ENCODE measurements around the gene STX1B. TPM values are rescaled to one million over a fixed set of nuclear protein-coding genes. Genes with fewer than 3 reads are reported as not detected.
"Not testable (repeated sequence)": the region's sequence is repeated elsewhere in the genome, so short reads cannot be mapped to it uniquely, and the experiment has no call there.

Gene STX1B
- total RNA-seq, 1 donor from 2014 or later: 0.40 TPM

DNA sequence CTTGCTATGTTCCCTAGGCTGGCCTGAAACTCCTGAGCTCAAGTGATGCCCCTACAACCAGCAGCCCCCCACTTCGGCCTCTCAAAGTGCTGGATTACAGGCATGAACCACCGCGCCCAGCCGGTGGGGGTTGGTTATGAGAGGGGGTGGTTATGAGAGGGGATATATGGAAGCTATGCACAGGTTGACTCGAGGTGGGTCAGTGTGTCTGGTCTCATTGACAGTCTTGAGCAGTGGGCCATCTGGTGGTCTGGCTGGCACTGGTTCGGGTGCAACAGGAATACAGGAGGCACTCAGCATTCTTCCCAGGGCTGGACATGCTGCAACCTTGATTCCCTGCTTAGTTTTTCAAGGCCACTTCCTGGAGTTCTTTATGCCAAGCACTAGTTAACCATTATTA is 5.6 kb upstream of the STX1B start:
- DNase-seq (ENCODE audit: low read depth in 2 of 2): peak in 1 of 2 donors; percentile 11

DNA sequence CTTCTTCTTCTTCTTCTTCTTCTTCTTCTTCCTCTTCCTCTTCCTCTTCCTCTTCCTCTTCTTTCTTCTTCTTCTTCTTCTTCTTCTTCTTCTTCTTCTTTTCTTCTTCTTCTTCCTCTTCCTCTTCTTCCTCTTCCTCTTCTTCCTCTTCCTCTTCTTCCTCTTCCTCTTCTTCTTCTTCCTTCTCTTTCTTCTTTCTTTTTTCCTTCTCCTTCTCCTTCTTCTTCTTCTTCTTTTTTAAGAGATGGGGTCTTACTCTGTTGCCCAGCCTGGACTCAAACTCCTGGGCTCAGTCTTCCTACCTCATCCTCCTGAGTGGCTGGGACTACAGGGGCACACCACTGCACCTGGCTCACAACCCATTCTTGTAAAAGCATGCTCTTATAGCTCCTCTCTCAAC is 2.9 kb upstream of the STX1B start:
- DNase-seq (ENCODE audit: low read depth in 2 of 2): not testable (repeated sequence)

DNA sequence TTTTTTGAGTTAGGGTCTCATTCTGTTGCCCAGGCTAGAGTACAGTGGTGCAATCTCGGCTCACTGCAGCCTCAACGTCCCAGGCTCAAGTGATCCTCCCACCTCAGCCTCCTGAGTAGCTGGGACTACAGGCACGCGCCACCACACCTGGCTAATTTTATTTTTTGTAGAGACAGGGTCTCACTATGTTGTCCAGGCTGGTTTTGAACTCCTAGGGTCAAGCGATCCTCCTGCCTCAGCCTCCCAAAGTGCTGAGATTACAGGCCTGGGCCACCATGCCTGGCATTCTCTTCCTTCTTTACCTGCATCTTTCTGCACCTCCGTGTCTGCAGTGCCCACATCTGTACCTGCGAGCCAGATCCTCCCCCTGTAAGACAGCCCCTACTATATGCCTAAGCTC is 1.4 kb upstream of the STX1B start:
- not testable (repeated sequence) for DNase-seq (ENCODE audit: low read depth in 2 of 2)

DNA sequence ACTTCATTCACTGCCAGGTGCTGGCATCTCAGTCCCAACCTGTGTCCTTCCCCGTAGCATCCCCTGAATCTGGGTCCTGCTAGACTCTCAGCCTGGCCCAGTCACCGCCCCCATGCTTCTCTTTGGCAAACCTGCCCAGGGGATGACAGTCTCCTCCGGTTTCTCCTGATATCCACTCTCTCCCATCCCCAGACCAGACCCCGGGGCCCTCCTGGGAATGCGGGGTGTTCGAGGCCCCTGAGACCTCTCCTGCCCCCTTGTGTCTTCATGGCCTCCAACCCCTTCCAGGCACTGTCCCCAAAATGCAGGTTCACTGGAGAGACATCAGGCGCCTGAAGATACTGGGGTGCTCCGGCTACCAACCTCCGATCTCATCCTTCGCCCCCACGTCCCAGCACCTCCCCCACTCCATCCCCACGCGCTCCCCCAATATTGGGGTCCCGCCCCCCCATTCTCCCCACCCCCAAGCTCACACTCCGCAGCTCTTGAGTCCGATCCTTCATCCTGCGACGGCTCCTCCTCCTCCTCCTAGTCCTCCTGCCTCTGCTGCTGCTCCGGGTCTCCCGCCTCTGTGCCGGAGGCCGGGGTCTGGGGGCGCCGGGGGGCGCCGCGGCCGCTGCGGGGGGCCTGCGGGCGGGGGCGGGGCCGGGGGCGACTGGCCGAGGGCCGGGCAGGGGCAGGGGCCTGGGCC is 399 bp downstream of the STX1B start:
- no peak for DNase-seq (ENCODE audit: low read depth in 2 of 2)

DNA sequence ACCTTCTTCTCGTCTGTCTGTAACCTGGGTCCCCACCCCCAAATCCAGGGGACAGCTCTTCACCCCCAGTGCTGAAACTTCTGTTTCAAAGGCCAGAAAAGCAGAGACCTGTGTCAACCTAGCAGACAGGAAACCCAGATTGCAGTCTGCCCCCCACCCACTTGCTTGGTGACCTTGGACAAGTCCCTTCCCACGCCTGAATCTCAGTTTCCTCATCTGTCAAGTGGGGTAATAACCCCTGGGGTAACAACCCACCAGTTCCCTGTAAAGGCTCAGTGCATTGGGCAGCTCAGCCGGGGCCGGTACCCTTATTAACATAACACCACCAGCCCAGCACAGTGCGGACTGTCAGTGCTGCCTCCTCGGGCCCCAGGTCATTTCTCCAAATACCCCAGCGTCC is 1.3 kb downstream of the STX1B start:
- no peak for DNase-seq (ENCODE audit: low read depth in 2 of 2)

DNA sequence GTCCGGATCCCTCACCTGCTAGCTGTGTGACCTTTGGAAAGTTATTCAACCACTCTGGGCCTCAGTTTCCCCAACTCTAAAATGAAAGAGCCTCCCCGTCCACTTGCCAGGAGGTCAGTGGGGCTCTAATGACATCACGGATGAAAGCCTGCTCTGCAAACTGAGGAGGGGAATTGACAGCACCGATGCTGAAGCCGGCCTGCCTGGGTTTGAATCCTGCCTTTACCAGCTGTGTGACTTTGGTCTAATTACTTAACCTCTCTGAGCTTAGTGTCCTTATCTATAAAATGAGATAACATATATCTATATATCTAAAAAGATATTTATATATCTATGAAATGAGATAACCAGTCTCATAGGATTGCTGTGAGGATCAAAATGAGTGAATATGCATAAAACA is 1.9 kb downstream of the STX1B start:
- no peak for DNase-seq (ENCODE audit: low read depth in 2 of 2)

DNA sequence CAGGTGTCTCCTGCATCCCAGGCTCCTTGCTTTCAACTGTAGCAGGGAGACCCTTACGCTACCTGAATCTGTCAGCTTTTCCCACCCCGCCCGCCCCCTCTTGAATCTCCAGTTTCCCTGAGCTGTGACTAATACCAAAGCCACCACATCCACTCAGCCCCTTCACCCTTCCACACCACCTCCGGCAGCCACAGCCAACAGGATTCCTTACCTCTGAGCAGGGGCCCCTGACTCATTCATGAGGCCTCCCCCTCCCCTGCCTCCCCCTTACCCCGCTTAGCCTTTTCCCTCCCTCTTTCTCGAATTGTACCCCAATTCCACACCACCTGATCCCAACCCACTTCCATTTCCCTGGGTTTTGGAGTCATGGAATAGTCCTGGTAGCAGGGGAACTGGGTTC is 2.3 kb downstream of the STX1B start:
- no peak for DNase-seq (ENCODE audit: low read depth in 2 of 2)

DNA sequence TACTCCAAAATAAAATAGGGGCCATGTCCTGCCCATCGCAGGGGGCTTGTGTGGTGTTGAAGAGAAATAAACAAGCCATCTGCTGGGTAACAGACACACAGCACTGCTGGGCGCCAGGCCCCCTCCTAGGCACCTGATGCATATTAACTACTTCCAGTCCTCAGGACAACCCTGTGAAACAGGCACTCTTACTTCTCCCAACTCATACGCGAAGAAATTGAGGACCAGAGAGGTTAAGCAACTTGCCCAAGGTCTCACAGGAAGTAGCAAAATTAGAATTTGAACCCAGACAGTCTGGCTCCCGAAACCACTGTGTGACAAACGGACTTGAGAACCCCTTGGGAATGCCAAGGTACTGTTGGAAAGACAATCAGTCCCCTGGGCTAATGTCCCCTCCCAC is 2.8 kb downstream of the STX1B start:
- no peak for DNase-seq (ENCODE audit: low read depth in 2 of 2)

DNA sequence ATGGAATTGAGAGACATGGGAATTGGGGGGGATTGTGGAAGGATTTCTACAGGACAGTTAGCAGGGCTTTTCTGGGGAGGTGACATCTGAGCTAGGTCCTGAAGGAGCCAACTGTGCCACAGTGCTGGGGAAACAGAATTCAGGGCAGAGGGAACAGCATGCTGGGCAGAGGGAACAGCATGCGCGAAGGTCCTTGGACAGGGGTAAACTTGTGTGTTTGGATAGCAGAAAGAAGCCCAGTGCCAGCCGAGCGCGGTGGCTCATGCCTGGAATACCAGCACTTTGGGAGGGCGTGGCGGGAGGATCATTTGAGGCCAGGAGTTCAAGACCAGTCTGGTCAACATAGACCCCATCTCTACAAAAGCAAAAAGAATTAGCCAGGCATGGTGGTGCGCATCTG is 3.8 kb downstream of the STX1B start:
- DNase-seq (ENCODE audit: low read depth in 2 of 2): no peak

DNA sequence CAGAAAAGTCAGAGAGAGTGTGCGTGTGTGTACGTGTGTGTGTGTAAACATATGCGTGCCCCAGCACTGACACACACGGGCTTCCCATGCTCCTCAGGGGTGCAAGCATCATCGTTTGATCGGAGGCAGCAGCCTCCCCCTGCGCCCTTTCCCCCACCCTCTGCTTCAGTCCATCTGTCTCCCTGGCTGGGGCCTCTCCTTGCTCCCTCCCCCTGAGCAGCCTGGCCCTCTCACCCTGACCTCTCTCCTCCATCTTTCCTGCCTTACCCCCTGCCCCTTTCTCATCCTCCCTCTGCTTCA is 4.4 kb downstream of the STX1B start:
- DNase-seq (ENCODE audit: low read depth in 2 of 2): no peak

DNA sequence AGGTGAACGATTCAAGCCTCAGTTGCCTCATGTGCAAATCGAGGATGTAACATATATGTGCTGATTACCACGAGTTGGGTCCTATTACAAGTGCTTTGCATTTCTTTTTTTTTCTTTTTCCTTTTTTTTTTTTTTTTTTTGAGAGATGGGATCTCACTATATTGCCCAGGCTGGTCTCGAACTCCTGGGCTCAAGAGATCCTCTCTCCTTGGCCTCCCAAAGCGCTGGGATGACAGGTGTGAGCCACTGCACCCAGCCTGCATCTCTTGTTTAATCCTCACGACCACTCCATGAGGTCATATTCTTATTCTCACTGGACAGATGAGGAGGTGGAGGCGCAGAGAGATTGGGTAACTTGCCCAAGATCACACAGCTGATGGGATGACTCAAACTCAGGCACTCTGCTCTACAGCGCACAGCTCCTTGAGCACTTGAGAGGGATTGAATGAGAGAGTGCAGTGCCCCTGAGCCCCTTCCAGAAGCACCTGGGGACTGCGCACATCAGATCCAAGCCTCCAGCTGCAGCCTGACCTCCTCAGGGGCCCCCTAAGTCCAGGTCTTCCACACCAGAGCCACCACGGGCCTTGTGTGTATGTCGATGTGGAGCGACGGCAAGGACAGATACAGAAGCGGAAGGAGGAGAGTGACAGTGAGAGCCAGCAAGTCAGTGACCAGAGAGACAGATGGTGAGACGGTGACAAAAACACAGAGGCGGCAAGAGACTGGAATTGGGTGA is 4.9 kb downstream of the STX1B start:
- DNase-seq (ENCODE audit: low read depth in 2 of 2): no peak

DNA sequence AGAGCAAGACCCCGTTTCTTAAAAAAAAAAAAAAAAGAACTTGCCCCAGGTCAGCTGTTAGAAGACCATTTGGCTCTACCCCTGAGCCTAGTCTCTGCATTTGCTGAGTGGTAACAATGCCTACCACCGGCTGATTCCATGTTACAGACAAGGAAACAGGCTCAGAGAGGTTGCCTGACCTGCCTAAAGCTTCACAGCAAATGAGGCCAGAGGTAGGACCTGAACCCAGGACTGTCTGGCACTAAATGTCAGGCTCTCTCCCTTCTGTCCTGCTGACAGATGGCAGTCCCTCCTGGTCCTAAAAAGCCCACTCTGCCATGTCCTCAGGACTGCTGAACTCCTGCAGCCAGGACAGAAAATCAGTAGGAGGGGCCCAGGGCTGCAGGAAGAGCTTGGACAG is 5.8 kb downstream of the STX1B start:
- DNase-seq (ENCODE audit: low read depth in 2 of 2): no peak

DNA sequence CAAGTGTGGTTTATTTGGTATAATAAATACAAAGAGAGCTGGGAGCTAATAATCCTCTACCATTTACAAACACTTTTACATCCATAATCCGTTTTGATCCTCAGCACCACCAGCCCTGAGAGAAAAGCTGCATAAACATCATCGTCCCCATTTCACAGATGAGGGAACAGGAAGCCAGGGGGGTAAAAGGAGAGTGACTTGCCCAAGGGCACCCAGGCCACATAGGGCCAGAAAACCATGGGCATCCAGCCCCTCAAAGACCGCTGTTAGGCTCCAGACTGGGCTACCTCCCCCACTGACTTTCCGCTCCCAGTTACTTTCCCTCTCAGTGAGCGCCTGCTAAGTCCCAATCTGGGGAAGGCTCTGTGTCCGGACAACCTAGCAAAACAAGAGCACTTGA is 6.7 kb downstream of the STX1B start:
- DNase-seq (ENCODE audit: low read depth in 2 of 2): no peak

DNA sequence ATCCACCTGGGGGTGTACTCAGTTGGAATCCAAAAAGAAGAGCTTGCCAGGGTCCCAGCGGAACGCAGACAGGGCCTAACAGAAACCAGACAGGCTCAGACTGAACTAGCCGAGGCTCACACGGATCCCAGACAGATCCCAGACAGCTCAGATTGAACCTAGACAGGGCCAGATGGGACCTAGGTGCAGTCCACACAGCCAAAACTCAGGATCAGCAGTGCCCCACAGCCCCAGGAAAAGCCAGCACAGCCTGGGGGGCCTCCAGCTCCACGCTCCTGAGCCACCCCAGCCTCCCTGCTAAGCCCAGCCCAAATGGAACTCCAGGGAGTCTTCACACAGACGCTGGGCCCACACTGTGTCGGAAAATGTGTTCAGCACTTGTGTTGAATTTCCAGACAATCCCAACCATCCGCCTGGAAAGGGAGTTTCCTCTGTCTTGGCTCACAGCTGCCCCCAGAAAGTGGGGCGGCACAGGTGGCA is 7.5 kb downstream of the STX1B start:
- DNase-seq (ENCODE audit: low read depth in 2 of 2): no peak

DNA sequence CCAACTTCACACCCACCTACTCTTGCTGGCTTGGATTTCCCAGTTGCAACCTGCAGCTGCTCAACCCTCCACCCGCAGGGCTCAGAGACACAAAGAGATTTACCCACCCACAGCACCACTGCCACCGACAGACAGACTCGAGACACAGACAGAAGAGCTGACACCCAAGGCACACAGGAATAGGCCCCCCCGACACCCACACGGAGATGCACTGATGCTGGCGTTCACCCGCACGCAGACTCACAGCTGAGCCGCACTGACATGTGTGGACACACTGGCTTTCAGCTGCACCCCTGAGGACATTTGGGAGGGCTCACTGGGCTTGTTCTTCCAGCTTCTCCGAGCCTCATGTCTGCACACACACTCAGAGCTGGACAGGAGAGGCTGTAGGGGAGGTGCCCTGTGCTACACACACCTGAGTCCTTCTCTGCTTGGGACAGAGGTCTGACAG is 8.2 kb downstream of the STX1B start:
- no peak for DNase-seq (ENCODE audit: low read depth in 2 of 2)

DNA sequence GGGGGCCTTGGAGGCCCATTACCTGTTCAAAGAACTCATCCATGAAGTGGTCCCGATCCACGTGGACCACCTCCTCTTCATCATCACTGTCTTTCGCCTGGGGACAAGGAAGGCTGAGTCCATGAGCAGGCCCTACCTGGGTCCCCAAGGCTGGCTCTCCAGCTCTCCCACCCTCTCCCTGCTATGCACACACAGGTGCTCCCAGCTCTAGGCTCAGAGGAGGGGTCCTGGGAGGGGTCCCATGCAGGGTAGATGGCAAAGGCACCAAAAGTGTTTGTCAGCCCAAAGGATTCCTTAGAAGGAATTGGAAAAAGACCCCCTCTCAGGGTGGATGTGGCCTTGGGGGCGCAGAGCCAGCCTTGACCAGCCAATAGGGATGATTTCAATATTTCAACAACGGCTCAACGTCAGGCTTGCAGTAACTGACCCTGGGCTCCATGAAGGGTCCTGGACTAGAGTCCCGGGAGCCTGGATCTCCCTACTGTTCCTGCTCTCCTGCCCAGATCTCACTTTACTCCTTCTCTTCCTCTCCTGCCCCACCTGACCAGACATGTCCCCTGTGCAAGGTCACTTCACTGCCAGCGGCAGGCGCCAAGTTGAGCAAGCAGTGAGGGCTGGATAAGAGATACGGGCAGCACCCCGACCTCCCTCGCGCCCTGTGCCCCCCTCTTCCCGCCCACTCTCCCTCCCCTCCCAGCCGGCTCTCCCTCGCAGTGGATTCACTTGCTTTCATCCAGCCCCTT is 8.8 kb downstream of the STX1B start:
- no peak for DNase-seq (ENCODE audit: low read depth in 2 of 2)

DNA sequence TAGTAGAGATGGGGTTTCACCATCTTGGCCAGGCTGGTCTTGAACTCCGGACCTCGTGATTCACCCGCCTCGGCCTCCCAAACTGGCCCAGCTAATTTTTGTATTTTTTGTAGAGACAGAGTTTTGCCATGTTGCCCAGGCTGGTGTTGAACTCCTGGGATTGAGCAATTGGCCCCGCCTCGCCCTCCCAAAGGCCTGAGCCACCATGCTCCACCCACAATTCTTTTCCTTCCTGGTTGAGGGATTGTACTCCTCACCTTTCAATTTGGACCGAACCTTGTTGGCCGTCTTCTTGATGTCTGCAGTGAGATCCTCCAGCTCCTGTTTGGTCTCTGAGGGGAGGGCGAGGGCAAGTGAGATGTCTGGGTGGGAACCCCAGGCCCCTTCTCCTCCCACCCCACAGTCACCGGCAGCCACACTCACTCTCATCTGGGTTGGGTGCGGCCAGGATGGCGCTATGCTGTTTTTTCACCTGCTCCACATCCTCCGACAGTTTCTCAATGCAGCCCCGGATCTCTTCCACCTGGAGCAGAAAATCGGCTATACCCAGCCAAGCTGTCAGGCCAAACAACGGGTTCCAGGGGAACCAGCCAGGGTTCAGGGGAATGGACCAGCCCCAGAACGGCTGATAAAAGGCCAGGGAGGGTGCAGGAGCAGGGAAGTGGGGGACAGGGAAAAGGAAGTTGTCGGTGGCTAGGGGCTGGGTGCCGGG is 9.6 kb downstream of the STX1B start:
- no peak for DNase-seq (ENCODE audit: low read depth in 2 of 2)

DNA sequence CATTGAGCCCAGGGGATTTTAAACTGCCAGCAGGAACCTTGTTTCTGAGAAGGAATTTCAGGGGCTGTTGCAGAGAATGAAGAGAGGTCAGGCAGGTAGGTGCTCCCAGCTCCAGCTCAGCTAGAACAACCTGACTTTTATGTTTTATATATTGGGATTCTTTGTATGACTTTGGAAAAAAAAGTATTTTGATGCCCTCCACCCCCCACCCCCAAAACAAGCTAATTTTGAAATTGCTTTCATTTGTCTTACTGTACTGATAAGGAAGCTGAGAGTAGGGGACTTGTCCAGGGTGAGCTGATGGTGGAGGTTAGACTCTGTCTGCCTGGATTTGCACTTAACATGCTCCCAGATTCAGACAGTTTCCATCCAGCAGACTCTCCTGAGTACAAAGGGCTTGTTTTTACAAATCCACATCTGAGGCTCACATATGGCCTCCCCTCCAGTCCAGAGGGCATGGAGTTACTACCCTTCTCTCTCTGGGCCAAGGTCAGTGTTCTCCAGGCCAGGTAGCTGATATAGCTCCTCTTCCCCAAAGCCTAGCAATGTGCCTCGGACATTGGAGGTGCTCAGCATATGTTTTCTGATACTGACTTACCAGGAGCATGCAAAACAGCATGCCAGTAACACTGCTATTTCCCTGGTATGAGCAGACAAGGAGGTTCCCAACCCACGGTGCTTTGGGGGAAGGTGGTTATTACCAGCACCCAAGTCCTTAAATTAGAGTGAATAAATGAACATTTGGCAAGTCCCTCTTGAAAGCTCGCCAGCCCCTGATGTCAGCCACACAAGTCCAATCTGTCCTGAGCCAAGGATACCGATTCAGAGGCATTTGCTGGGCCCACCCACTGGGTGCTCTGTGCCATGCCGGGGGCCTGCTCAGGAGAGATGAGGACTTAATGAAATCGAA is 11.3 kb downstream of the STX1B start:
- DNase-seq (ENCODE audit: low read depth in 2 of 2): no peak

DNA sequence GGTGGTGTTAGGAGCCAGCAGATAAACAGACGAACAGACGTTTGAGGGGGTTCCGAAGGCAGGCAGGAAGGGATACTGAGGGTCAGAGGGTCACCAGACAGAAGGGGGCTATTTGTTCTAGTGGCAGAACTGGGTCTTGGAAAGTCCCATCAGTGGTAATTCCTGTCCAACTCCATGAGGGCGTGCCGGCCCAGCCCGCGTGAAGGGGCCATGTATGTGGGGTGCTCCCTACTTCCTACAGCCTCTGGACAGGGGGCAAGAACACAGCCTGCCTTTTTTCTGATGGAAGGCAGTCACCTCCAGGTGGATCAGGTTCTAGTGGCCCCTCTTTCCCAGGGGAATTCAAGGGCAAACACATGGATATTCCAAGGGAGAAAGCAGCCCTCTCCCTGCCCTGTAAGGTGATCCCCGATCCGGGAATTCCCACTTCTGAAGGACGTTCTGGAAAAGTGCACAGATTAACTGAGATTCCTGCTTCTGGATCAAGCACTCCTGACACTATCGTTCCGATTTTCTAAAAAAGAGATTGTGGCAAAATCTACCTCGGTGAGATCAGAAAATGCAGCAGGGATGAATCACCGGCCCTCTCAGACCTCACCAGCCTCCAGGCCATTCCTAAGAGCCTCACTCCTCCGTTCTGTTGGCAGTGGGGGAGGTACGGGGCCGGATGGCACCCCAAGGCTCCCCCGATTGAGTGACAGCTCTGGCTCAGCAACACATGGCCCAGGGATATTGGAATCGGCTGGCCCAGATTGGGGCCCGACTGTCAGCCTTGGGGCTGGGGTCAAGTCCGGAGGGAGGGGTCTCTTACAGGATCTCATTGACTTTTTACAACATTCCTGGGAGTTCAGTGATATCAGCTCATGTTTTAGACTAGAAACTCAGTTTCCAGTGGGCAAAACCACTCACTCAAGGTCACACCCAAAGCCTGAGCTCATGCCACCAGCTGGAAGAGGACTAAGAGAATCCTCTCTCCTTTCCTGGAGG is 12.4 kb downstream of the STX1B start:
- DNase-seq (ENCODE audit: low read depth in 2 of 2): peak; percentile 45 to 48
